RPMI7951 (cell line): ENCODE results near the gene ADGRB3. TPM values are rescaled to one million over a fixed set of nuclear protein-coding genes. Genes with fewer than 3 reads are reported as not detected.
"Not testable (repeated sequence)": the region's sequence is repeated elsewhere in the genome, so short reads cannot be mapped to it uniquely, and the experiment has no call there.

ENCODE experiments used
- DNase-seq: peaks from one replicate; pipeline ENCODE4 v3.0.0-alpha.2; 2012; ENCODE audit warnings: low read depth
- total RNA-seq: library from RNA; depleted of rRNA; stranded (reverse); fragments of >200 nt; shearing (Covaris generic); gene quantifications from 2 replicates; pipeline ENCODE4 v1.2.3, GENCODE V29; 2014

The ADGRB3 gene
- total RNA-seq, 1 experiment from 2014 or later = not detected

DNA sequence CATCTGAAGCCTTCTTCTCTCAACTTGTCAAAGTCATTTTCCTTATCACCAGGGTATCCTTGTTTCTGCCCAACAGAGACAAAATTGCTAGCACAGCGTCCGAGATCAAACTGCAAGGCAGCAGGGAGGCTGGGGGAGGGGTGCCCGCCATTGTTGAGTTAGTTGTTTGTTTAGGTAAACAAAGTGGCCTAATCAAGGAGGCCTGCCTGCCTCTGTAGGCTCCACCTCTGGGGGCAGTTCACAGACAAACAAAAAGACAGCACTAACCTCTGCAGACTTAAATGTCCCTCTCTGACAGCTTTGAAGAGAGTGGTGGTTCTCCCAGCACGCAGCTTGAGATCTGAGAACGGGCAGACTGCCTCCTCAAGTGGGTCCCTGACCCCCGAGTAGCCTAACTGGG is 155.0 kb downstream of the ADGRB3 start:
- not testable (repeated sequence) for DNase-seq

- DNase-seq = not testable (repeated sequence)
Observed at GRCh38 chr6:68814976-68815375, 179.9 kb downstream of the ADGRB3 start.

GRCh38 chr6:68826501-68826900 is 191.4 kb downstream of the ADGRB3 start:
- no peak for DNase-seq

DNA sequence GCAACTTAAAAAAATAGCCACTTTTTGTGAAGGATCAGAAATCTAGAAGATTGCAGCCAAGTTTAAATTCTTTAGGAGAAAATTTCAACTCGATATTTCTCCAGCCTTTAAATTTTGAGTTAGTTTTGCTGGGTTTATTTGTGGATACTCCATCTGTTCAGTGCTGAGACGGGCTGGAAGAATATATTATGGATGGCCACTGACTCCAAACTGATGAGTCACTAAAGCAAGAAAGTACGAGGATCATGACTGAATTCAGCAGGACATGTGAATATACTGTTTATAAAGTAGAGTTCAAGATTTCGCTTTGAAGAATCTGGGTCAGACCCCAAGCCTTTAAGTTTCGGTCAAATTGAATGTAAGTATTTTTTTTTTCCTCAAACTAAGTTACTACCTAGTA is 199.5 kb downstream of the ADGRB3 start:
- no peak for DNase-seq

GRCh38 chr6:68838571-68838970 is 203.5 kb downstream of the ADGRB3 start:
- DNase-seq = no peak

DNA sequence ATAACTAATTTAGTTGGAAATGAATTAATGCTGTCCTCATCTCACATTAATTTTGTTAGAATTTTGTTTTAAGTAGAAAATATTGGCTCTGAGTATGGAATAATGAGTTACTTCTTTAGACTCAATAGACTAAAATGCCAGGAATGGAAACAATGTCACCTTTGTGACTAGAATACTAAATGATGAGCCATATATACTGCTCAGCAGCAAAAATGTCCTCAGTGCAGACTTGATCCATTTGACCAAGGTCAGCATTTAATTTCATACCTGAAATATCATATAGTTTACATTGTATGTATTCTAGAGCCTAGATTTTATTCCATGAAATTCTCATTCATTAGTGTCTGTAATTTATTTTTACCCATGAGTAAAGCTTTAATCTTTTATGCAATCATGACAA is 217.7 kb downstream of the ADGRB3 start:
- no peak for DNase-seq

DNA sequence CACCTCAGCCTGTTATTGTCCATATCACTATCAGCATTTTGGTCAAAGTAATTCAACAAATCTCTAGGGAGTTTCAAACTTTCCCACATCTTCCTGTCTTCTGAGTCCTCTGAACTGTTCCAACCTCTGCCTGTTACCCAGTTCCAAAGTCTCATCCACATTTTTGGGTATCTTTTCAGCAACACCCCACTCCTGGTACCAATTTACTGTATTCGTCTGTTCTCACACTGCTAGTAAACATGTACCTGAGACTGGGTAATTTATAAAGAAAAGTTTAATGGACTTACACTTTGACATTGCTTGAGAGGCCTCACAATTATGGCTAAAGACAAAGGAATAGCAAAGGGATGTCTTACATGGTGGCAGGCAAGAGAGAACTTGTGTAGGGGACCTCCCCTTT is 224.2 kb downstream of the ADGRB3 start:
- no peak for DNase-seq

GRCh38 chr6:68868646-68869045 is 233.6 kb downstream of the ADGRB3 start:
- DNase-seq = no peak

- DNase-seq = no peak
Observed at GRCh38 chr6:68873236-68873635, 238.2 kb downstream of the ADGRB3 start.

GRCh38 chr6:68874747-68875146 is 239.7 kb downstream of the ADGRB3 start:
- no peak for DNase-seq

DNA sequence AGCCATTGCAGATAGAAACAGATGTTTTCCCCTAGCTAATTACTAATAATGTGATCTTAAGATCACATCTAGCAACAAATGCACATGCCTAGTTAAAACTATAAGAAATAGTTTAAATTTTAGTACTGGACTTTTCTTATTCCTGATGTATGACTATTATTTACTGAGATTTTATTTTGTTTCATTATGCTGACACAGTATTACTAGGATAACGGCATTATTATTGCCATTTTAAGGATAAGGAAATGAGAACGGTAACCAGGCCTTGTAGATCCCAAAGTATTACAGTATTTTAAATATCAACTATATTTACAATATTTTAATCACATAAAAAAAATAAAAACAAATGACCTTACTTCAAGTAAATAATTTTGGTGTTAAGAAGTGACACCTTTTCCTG is 240.3 kb downstream of the ADGRB3 start:
- DNase-seq = no peak

- DNase-seq = no peak
Observed at GRCh38 chr6:68876792-68877493, 241.9 kb downstream of the ADGRB3 start.

DNA sequence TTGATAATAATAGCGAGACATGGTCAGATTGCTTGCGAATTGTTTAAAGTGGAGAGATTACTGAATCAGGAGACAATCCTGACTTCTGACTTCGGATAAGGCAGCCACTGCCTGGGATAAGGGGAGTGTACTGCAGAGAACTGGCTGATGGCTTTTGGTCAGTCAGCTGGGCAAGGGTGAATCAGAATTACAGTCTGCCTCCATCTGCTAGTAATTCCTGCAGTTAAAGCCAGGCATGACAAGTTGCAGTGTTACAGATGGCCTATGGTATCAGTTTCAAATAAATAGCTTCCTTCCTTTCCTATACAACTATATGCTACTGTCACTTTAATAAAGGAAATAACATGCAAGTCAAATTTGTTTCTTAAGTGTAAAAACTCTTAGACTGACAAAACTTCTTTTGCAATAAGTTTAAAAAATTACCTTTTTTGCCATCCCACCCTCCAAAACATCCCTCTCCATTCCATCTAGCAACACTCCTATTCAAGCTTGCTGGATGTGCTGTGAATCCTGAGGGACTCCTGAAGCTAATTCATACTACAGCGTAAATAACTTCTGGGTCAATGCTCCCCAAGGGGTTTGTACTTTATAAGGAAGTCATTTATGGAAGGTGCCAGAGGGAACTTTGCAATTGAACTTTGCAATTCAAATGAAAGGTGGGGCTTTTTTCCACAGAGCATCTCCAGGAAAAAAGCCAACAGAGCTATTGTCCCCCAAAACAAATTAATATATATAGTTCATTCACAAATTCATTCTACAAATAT is 245.2 kb downstream of the ADGRB3 start:
- DNase-seq = no peak

DNA sequence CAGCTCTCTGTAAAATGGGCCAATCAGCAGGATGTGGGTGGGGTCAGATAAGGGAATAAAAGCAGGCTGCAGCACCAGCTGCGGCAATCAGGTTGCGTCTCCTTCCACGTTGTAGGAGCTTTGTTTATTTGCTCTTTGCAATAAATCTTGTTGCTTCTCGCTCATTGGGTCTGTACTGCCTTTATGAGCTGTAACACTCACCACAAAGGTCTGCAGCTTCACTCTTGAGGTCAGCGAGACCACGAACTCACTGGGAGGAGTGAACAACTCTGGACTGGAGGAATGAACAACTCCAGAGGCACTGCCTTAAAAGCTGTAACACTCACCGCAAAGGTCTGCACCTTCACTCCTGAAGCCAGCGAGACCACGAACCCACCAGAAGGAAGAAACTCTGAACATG is 248.2 kb downstream of the ADGRB3 start:
- not testable (repeated sequence) for DNase-seq

DNA sequence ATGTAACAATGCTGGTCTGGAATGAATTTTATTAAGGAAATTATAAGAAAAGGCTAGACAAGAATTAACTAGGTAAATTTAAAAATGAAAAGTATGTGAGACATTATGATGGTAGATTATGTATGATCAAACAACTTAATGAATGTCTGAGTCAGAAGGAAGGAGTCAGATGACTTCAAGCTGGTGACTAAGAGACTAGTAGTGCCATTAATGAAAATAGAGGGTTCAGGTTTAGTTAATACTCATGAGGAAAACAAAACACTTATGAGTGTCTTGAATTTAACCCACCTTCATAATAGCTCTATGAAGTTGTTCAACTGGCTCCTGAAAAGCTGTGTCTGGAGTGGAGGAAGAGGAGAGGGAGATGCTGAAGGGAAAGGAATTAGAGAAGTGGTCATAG is 256.3 kb downstream of the ADGRB3 start:
- no peak for DNase-seq

GRCh38 chr6:68892452-68892851 is 257.4 kb downstream of the ADGRB3 start:
- DNase-seq = no peak

- DNase-seq = no peak
Observed at GRCh38 chr6:68895929-68896328, 260.8 kb downstream of the ADGRB3 start.

GRCh38 chr6:68901044-68901443 is 266.0 kb downstream of the ADGRB3 start:
- no peak for DNase-seq

- no peak for DNase-seq
Observed at GRCh38 chr6:68911334-68911733, 276.3 kb downstream of the ADGRB3 start.

- DNase-seq = no peak
Observed at GRCh38 chr6:68911811-68912210, 276.7 kb downstream of the ADGRB3 start.

DNA sequence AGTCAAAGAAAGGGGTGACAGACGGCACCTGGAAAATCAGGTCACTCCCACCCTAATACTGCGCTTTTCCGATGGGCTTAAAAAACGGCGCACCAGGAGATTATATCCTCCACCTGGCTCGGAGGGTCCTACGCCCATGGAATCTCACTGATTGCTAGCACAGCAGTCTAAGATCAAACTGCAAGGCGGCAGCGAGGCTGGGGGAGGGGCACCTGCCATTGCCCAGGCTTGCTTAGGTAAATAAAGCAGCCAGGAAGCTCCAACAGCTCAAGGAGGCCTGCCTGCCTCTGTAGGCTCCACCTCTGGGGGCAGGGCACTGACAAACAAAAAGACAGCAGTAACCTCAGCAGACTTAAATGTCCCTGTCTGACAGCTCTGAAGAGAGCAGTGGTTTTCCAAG is 277.7 kb downstream of the ADGRB3 start:
- DNase-seq = not testable (repeated sequence)

GRCh38 chr6:68915586-68915985 is 280.5 kb downstream of the ADGRB3 start:
- DNase-seq = no peak

- no peak for DNase-seq
Observed at GRCh38 chr6:68919537-68919936, 284.5 kb downstream of the ADGRB3 start.
